ENCODE results near the gene FSHR. TPM values are rescaled to one million over a fixed set of nuclear protein-coding genes. Genes with fewer than 3 reads are reported as not detected.
A peak's percentile ranks its signal among the peaks of the same experiment; 100 is the strongest.

Gene FSHR
- total RNA-seq, 1 donor from 2014 or later: not detected

DNA sequence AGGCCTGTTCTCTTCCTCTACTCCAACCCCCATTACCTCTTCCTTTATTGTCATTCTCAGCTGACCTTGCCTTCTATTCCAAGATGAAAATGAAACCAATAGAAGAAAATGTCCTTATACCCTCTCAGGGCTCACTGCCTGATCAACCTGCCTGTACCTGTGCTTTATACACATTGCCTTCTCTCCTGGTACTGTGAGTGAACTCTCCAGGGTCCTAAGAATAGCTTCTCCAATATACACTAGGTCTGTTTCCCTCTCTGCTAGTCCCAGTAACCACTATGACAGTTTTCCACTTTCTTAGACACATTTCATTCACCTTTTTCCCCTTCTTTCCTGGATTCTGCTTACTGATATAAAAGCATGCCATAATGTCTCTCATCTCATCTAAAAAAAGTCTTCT is 85.7 kb downstream of the FSHR start:
- TF ChIP-seq CTCF (conservative IDR thresholded peaks at IDR 0.05; ENCODE audit: low read depth, low read length): no peak
- no peak overlapping the region for H3K4me3 ChIP-seq (ENCODE audit: low read depth, low read length)
- DNase-seq (ENCODE audit: low read depth): no peak

GRCh38 chr2:49067971-49068370 is 86.3 kb downstream of the FSHR start:
- no peak for TF ChIP-seq CTCF (conservative IDR thresholded peaks at IDR 0.05; ENCODE audit: low read depth, low read length)
- no peak for DNase-seq (ENCODE audit: low read depth)
- H3K4me3 ChIP-seq (ENCODE audit: low read depth, low read length): no peak overlapping the region

GRCh38 chr2:49053156-49053555 is 101.2 kb downstream of the FSHR start:
- no peak overlapping the region for H3K4me3 ChIP-seq (ENCODE audit: low read depth, low read length)
- TF ChIP-seq CTCF (conservative IDR thresholded peaks at IDR 0.05; ENCODE audit: low read depth, low read length): no peak
- no peak for DNase-seq (ENCODE audit: low read depth)

DNA sequence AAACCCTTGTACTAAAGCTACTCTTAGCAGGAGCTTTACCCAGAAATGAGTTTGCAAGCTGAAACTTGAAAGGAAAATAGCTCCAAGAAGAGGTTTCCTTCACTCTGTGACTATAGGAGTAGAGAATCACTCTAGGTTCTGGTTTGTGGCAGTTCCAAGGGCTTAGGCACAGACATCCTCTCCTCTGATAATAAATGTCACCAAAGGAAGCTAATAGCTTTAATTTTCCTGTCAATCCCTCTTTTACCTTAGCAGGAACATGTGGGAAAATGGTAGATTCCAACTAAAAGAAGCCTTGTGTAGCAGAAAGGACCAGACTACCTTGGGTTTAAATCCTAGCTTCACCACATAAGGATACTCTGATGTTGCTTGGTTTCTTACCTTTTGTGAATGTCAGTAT is 104.0 kb downstream of the FSHR start:
- no peak for TF ChIP-seq CTCF (conservative IDR thresholded peaks at IDR 0.05; ENCODE audit: low read depth, low read length)
- no peak for DNase-seq (ENCODE audit: low read depth)
- H3K4me3 ChIP-seq (ENCODE audit: low read depth, low read length): no peak overlapping the region

- no peak for TF ChIP-seq CTCF (conservative IDR thresholded peaks at IDR 0.05; ENCODE audit: low read depth, low read length)
- H3K4me3 ChIP-seq (ENCODE audit: low read depth, low read length): no peak overlapping the region
- no peak for DNase-seq (ENCODE audit: low read depth)
These were observed 105.2 kb downstream of the FSHR start for GRCh38 chr2:49049161-49049560.

GRCh38 chr2:49045083-49045482 is 109.2 kb downstream of the FSHR start:
- no peak for TF ChIP-seq CTCF (conservative IDR thresholded peaks at IDR 0.05; ENCODE audit: low read depth, low read length)
- no peak overlapping the region for H3K4me3 ChIP-seq (ENCODE audit: low read depth, low read length)
- DNase-seq (ENCODE audit: low read depth): no peak

GRCh38 chr2:49044350-49045079 is 109.8 kb downstream of the FSHR start:
- no peak overlapping the region for H3K4me3 ChIP-seq (ENCODE audit: low read depth, low read length)
- peak; percentile 62 for TF ChIP-seq CTCF (conservative IDR thresholded peaks at IDR 0.05; ENCODE audit: low read depth, low read length)
- DNase-seq (ENCODE audit: low read depth): no peak

All from epithelial cell of proximal tubule (primary cell).